ENCODE results near the gene HLA-DMA.
A peak's percentile ranks its signal among the peaks of the same experiment; 100 is the strongest.

Gene HLA-DMA

GRCh38 chr6:32970413-32971241 is 17.7 kb upstream of the HLA-DMA start:
- no peaks in the 10 kb centered on the region for H3K27me3 ChIP-seq (ENCODE audit: low read length)
- peaks cover 25% of the 10 kb centered on the region for H4K20me1 ChIP-seq (ENCODE audit: low read depth, low read length)
- H3K27ac ChIP-seq (ENCODE audit: low read depth, low read length) = peak overlapping the region; percentile 97
- peak overlapping the region; percentile 94 for H3K4me2 ChIP-seq (ENCODE audit: low read depth, low read length, poor library complexity, severe bottlenecking)
- TF ChIP-seq CTCF (IDR thresholded peaks at IDR 0.05; ENCODE audit: insufficient read depth, low read length, poor library complexity, severe bottlenecking) (no peak), EZH2phosphoT487 (conservative IDR thresholded peaks at IDR 0.05; ENCODE audit: low read length) (no peak)
- H3K79me2 ChIP-seq (ENCODE audit: insufficient read depth, low read length) = peaks cover 72% of the 10 kb centered on the region
- H3K9ac ChIP-seq (ENCODE audit: low read length) = peak overlapping the region; percentile 95
- no peaks in the 10 kb centered on the region for H3K9me2 ChIP-seq (replicated peaks; ENCODE audit: insufficient read depth, low read length)
- peak overlapping the region; percentile 75 for H3K4me3 ChIP-seq (ENCODE audit: insufficient read depth, low read length, poor library complexity, severe bottlenecking)
- H2AFZ ChIP-seq (ENCODE audit: low read depth, low read length, severe bottlenecking) = no peak overlapping the region
- peaks cover 37% of the 10 kb centered on the region for H3K36me3 ChIP-seq (ENCODE audit: low read length)
- peaks cover 78% of the 10 kb centered on the region for H3F3A ChIP-seq (ENCODE audit: insufficient read depth)
- no peaks in the 10 kb centered on the region for H3K9me3 ChIP-seq (ENCODE audit: insufficient read depth, low read length)

GRCh38 chr6:32969685-32970412 is 17.0 kb upstream of the HLA-DMA start:
- Histone ChIP-seq H3K9me3 (ENCODE audit: insufficient read depth, low read length) (no peaks in the 10 kb centered on the region), H2AFZ (ENCODE audit: low read depth, low read length, severe bottlenecking) (no peak overlapping the region), H3K9ac (ENCODE audit: low read length) (peak overlapping the region; percentile 95), H3K4me2 (ENCODE audit: low read depth, low read length, poor library complexity, severe bottlenecking) (peak overlapping the region; percentile 94), H3K27ac (ENCODE audit: low read depth, low read length) (peak overlapping the region; percentile 97), H3K79me2 (ENCODE audit: insufficient read depth, low read length) (peaks cover 64% of the 10 kb centered on the region), H3K36me3 (ENCODE audit: low read length) (peaks cover 29% of the 10 kb centered on the region), H3F3A (ENCODE audit: insufficient read depth) (peaks cover 74% of the 10 kb centered on the region), H3K4me3 (ENCODE audit: insufficient read depth, low read length, poor library complexity, severe bottlenecking) (peak overlapping the region; percentile 75), H3K9me2 (replicated peaks; ENCODE audit: insufficient read depth, low read length) (no peaks in the 10 kb centered on the region), H3K27me3 (ENCODE audit: low read length) (no peaks in the 10 kb centered on the region), H4K20me1 (ENCODE audit: low read depth, low read length) (peaks cover 17% of the 10 kb centered on the region)
- no peak for TF ChIP-seq CTCF (IDR thresholded peaks at IDR 0.05; ENCODE audit: insufficient read depth, low read length, poor library complexity, severe bottlenecking)
- no peak for TF ChIP-seq EZH2phosphoT487 (conservative IDR thresholded peaks at IDR 0.05; ENCODE audit: low read length)

GRCh38 chr6:32968867-32969684 is 16.2 kb upstream of the HLA-DMA start:
- peaks cover 56% of the 10 kb centered on the region for H3K79me2 ChIP-seq (ENCODE audit: insufficient read depth, low read length)
- H3K4me2 ChIP-seq (ENCODE audit: low read depth, low read length, poor library complexity, severe bottlenecking) = peak overlapping the region; percentile 94
- no peaks in the 10 kb centered on the region for H3K27me3 ChIP-seq (ENCODE audit: low read length)
- peaks cover 10% of the 10 kb centered on the region for H4K20me1 ChIP-seq (ENCODE audit: low read depth, low read length)
- H3K9me3 ChIP-seq (ENCODE audit: insufficient read depth, low read length) = no peaks in the 10 kb centered on the region
- peaks cover 21% of the 10 kb centered on the region for H3K36me3 ChIP-seq (ENCODE audit: low read length)
- peaks cover 66% of the 10 kb centered on the region for H3F3A ChIP-seq (ENCODE audit: insufficient read depth)
- H3K27ac ChIP-seq (ENCODE audit: low read depth, low read length) = peak overlapping the region; percentile 97
- peak overlapping the region; percentile 75 for H3K4me3 ChIP-seq (ENCODE audit: insufficient read depth, low read length, poor library complexity, severe bottlenecking)
- no peak overlapping the region for H2AFZ ChIP-seq (ENCODE audit: low read depth, low read length, severe bottlenecking)
- TF ChIP-seq CTCF (IDR thresholded peaks at IDR 0.05; ENCODE audit: insufficient read depth, low read length, poor library complexity, severe bottlenecking) = no peak
- TF ChIP-seq EZH2phosphoT487 (conservative IDR thresholded peaks at IDR 0.05; ENCODE audit: low read length) = no peak
- no peaks in the 10 kb centered on the region for H3K9me2 ChIP-seq (replicated peaks; ENCODE audit: insufficient read depth, low read length)
- H3K9ac ChIP-seq (ENCODE audit: low read length) = peak overlapping the region; percentile 95

Data from SU-DHL-6 (cell line).